WTC11 (cell line): Measurements from ENCODE around the gene ERF. TPM values are rescaled to one million over a fixed set of nuclear protein-coding genes. Genes with fewer than 3 reads are reported as not detected.

Experiments
- ATF1 ChIP-seq: sonication (generic); formaldehyde crosslinking; IDR thresholded peaks from 2 replicates; pipeline ENCODE4 v1.8.1; 2023; ENCODE audit warnings: mild to moderate bottlenecking, moderate library complexity, missing genetic modification reagents
- GRHL2 ChIP-seq: fragments of 250-450 bp; sonication (Bioruptor Pico); IDR thresholded peaks from 2 replicates; pipeline ENCODE4 v1.8.0; 2022; ENCODE audit warnings: mild to moderate bottlenecking, moderate library complexity; ENCODE audit not compliant: insufficient replicate concordance, severe bottlenecking
- GTF2I ChIP-seq: fragments of 250-450 bp; sonication (Bioruptor Pico); conservative IDR thresholded peaks from 2 replicates; pipeline ENCODE4 v1.4.0; 2021; ENCODE audit warnings: mild to moderate bottlenecking
- HMGA2 ChIP-seq: fragments of 250-450 bp; sonication (Bioruptor Pico); IDR thresholded peaks from 2 replicates; pipeline ENCODE4 v1.4.0; 2021; ENCODE audit warnings: mild to moderate bottlenecking, moderate library complexity
- IRF2 ChIP-seq: sonication (generic); formaldehyde crosslinking; IDR thresholded peaks from 2 replicates; pipeline ENCODE4 v1.8.0; 2022; ENCODE audit warnings: low read depth, missing genetic modification reagents, borderline replicate concordance
- JAZF1 ChIP-seq: fragments of 250-450 bp; sonication (Bioruptor Pico); IDR thresholded peaks from 2 replicates; pipeline ENCODE4 v1.9.0; 2021; ENCODE audit warnings: moderate library complexity, mild to moderate bottlenecking, inconsistent platforms
- KAT7 ChIP-seq: sonication (generic); formaldehyde crosslinking; IDR thresholded peaks from 2 replicates; pipeline ENCODE4 v1.8.1; 2023; ENCODE audit warnings: missing genetic modification reagents, mild to moderate bottlenecking, borderline replicate concordance
- NFYB ChIP-seq: sonication (generic); formaldehyde crosslinking; conservative IDR thresholded peaks from 2 replicates; pipeline ENCODE4 v1.8.0; 2022; ENCODE audit warnings: low read depth, missing genetic modification reagents
- NR1H2 ChIP-seq: sonication (generic); formaldehyde crosslinking; IDR thresholded peaks from 2 replicates; pipeline ENCODE4 v1.9.0; 2021; ENCODE audit warnings: mild to moderate bottlenecking, moderate library complexity, missing genetic modification reagents
- PRRX2 ChIP-seq: fragments of 250-450 bp; sonication (Bioruptor Pico); IDR thresholded peaks from 2 replicates; pipeline ENCODE4 v1.8.0; 2021; ENCODE audit warnings: mild to moderate bottlenecking
- SOX15 ChIP-seq: fragments of 250-450 bp; sonication (Bioruptor Pico); IDR thresholded peaks from 2 replicates; pipeline ENCODE4 v1.9.0; 2021; ENCODE audit warnings: mild to moderate bottlenecking
- TCF7 ChIP-seq: sonication (generic); formaldehyde crosslinking; IDR thresholded peaks from 2 replicates; pipeline ENCODE4 v1.8.0; 2022; ENCODE audit warnings: mild to moderate bottlenecking, low read depth, missing genetic modification reagents, moderate library complexity
- TP53 ChIP-seq: sonication (generic); formaldehyde crosslinking; IDR thresholded peaks from 2 replicates; pipeline ENCODE4 v1.8.1; 2023; ENCODE audit warnings: mild to moderate bottlenecking, missing genetic modification reagents
- ZNF317 ChIP-seq: sonication (generic); formaldehyde crosslinking; IDR thresholded peaks from 2 replicates; pipeline ENCODE4 v1.8.1; 2023; ENCODE audit warnings: low read depth, mild to moderate bottlenecking, moderate library complexity, missing genetic modification reagents, borderline replicate concordance
- ZNF671 ChIP-seq: fragments of 250-450 bp; sonication (Bioruptor Pico); IDR thresholded peaks from 2 replicates; pipeline ENCODE4 v1.8.0; 2021; ENCODE audit warnings: mild to moderate bottlenecking
- total RNA-seq: library from RNA; stranded (reverse); gene quantifications from 3 replicates; pipeline ENCODE4 v1.2.3, GENCODE V29; 2021
- TF ChIP-seq, protein P1 (sequence below): sonication (generic); formaldehyde crosslinking; IDR thresholded peaks from 2 replicates; pipeline ENCODE4 v1.8.1; 2022; ENCODE audit warnings: missing genetic modification reagents, borderline replicate concordance
- TF ChIP-seq, protein P2 (sequence below): sonication (generic); formaldehyde crosslinking; IDR thresholded peaks from 2 replicates; pipeline ENCODE4 v1.8.1; 2022; ENCODE audit warnings: mild to moderate bottlenecking, moderate library complexity, missing genetic modification reagents
- TF ChIP-seq, protein P3 (sequence below): sonication (generic); formaldehyde crosslinking; IDR thresholded peaks from 2 replicates; pipeline ENCODE4 v1.8.1; 2022; ENCODE audit warnings: low read depth, missing genetic modification reagents, borderline replicate concordance
- TF ChIP-seq, protein P4 (sequence below): sonication (generic); formaldehyde crosslinking; IDR thresholded peaks from 2 replicates; pipeline ENCODE4 v1.8.0; 2022; ENCODE audit warnings: mild to moderate bottlenecking, missing genetic modification reagents
- TF ChIP-seq, protein P5 (sequence below): sonication (generic); formaldehyde crosslinking; IDR thresholded peaks from 2 replicates; pipeline ENCODE4 v1.8.0; 2023; ENCODE audit warnings: mild to moderate bottlenecking, missing genetic modification reagents

The ERF gene
- total RNA-seq, 1 experiment from 2014 or later: 65.9 TPM

DNA sequence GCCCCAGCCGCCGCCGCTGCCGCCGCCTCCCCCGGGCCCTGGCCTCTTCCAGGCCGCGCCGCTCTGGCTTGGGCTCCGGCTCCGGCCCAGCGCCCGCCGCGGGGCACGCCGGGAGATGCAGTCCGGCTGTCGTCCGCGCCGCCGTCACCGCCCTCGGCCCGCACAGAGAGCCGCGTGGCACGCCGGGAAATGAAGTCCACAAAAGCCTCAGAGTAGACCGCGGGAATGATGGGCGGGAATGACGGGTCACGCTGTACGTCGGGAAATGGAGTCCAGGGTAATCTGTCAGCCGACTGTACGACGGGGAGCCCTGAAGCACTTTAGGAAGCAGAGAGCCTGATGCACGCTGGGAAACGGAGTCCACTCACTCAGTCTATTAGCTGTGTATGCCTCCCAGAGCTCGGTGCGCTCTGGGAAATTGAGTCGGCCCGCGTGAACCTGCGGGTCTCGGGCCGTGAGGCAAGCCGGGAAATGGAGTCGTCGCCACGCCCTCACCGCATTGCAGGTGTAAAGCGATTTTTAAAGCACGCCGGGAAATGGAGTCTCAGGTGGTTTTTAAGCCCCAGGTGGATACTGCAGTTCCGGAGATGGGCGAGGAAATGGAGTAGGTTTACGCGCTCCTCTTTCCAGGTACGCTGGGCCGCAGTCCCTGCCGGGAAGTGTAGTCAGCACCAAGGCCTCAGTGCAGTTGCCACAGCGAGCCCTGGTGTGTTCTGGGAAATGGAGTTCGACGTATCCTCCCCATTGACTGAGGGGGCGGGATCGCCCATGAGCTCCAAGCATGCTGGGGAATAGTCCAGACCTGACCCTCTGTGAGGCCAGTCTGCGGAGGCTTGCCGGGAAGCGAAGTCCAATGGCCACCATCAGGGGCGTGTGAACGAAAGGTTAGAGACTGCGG lies 12.2 kb downstream of the ERF start, which contains the start of gene GSK3A (continued):
- TF ChIP-seq, protein P1, sequence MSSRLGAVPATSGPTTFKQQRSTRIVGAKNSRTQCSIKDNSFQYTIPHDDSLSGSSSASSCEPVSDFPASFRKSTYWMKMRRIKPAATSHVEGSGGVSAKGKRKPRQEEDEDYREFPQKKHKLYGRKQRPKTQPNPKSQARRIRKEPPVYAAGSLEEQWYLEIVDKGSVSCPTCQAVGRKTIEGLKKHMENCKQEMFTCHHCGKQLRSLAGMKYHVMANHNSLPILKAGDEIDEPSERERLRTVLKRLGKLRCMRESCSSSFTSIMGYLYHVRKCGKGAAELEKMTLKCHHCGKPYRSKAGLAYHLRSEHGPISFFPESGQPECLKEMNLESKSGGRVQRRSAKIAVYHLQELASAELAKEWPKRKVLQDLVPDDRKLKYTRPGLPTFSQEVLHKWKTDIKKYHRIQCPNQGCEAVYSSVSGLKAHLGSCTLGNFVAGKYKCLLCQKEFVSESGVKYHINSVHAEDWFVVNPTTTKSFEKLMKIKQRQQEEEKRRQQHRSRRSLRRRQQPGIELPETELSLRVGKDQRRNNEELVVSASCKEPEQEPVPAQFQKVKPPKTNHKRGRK (CRISPR knock-in tag): no peak
- TF ChIP-seq NR1H2 (CRISPR knock-in tag) (no peak), TP53 (CRISPR knock-in tag) (no peak), NFYB (CRISPR knock-in tag) (no peak), JAZF1 (CRISPR knock-in tag) (no peak), SOX15 (CRISPR knock-in tag) (no peak), PRRX2 (CRISPR knock-in tag) (no peak), KAT7 (CRISPR knock-in tag) (no peak), IRF2 (CRISPR knock-in tag) (no peak), TCF7 (CRISPR knock-in tag) (no peak), HMGA2 (CRISPR knock-in tag) (no peak), ATF1 (CRISPR knock-in tag) (no peak), ZNF317 (CRISPR knock-in tag) (no peak), ZNF671 (CRISPR knock-in tag) (no peak), GRHL2 (CRISPR knock-in tag) (no peak), GTF2I (CRISPR knock-in tag) (no peak)
- TF ChIP-seq, protein P2, sequence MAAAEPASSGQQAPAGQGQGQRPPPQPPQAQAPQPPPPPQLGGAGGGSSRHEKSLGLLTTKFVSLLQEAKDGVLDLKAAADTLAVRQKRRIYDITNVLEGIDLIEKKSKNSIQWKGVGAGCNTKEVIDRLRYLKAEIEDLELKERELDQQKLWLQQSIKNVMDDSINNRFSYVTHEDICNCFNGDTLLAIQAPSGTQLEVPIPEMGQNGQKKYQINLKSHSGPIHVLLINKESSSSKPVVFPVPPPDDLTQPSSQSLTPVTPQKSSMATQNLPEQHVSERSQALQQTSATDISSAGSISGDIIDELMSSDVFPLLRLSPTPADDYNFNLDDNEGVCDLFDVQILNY (CRISPR knock-in tag): peak; percentile 82
- TF ChIP-seq, protein P3, sequence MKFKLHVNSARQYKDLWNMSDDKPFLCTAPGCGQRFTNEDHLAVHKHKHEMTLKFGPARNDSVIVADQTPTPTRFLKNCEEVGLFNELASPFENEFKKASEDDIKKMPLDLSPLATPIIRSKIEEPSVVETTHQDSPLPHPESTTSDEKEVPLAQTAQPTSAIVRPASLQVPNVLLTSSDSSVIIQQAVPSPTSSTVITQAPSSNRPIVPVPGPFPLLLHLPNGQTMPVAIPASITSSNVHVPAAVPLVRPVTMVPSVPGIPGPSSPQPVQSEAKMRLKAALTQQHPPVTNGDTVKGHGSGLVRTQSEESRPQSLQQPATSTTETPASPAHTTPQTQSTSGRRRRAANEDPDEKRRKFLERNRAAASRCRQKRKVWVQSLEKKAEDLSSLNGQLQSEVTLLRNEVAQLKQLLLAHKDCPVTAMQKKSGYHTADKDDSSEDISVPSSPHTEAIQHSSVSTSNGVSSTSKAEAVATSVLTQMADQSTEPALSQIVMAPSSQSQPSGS: no peak
- TF ChIP-seq, protein P4, sequence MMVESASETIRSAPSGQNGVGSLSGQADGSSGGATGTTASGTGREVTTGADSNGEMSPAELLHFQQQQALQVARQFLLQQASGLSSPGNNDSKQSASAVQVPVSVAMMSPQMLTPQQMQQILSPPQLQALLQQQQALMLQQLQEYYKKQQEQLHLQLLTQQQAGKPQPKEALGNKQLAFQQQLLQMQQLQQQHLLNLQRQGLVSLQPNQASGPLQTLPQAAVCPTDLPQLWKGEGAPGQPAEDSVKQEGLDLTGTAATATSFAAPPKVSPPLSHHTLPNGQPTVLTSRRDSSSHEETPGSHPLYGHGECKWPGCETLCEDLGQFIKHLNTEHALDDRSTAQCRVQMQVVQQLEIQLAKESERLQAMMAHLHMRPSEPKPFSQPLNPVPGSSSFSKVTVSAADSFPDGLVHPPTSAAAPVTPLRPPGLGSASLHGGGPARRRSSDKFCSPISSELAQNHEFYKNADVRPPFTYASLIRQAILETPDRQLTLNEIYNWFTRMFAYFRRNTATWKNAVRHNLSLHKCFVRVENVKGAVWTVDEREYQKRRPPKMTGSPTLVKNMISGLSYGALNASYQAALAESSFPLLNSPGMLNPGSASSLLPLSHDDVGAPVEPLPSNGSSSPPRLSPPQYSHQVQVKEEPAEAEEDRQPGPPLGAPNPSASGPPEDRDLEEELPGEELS (CRISPR knock-in tag): no peak
- TF ChIP-seq, protein P5, sequence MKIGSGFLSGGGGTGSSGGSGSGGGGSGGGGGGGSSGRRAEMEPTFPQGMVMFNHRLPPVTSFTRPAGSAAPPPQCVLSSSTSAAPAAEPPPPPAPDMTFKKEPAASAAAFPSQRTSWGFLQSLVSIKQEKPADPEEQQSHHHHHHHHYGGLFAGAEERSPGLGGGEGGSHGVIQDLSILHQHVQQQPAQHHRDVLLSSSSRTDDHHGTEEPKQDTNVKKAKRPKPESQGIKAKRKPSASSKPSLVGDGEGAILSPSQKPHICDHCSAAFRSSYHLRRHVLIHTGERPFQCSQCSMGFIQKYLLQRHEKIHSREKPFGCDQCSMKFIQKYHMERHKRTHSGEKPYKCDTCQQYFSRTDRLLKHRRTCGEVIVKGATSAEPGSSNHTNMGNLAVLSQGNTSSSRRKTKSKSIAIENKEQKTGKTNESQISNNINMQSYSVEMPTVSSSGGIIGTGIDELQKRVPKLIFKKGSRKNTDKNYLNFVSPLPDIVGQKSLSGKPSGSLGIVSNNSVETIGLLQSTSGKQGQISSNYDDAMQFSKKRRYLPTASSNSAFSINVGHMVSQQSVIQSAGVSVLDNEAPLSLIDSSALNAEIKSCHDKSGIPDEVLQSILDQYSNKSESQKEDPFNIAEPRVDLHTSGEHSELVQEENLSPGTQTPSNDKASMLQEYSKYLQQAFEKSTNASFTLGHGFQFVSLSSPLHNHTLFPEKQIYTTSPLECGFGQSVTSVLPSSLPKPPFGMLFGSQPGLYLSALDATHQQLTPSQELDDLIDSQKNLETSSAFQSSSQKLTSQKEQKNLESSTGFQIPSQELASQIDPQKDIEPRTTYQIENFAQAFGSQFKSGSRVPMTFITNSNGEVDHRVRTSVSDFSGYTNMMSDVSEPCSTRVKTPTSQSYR (CRISPR knock-in tag): no peak
